Activated naive CD4-positive, alpha-beta T cell treated with anti-CD3 and anti-CD28 coated beads, Interleukin-2, amount 10 ng/mL, durations not matched to agents 7 days and 5 days (primary cell): Measurements from ENCODE around the gene PNISR.
"Not testable (repeated sequence)": the region's sequence is repeated elsewhere in the genome, so short reads cannot be mapped to it uniquely, and the experiment has no call there.

Experiments used
- CTCF ChIA-PET: fragments of 350-600 bp; sonication (Branson Sonifier 250); formaldehyde crosslinking; loops from one replicate; lab custom pipeline; 2021; ENCODE audit warnings: antibody characterized with exemption; lab: Charles Lee
- DNase-seq: peaks from one replicate; pipeline ENCODE4 v3.0.0-alpha.2; 2020
- H3K27ac Mint-ChIP-seq: one replicate; pipeline ENCODE4 v1.8.0; 2021; ENCODE audit warnings: mild to moderate bottlenecking, moderate library complexity, mixed read lengths
- H3K27me3 Mint-ChIP-seq: one replicate; pipeline ENCODE4 v1.8.0; 2021; ENCODE audit warnings: mild to moderate bottlenecking, mixed read lengths
- H3K36me3 Mint-ChIP-seq: one replicate; pipeline ENCODE4 v1.8.0; 2021; ENCODE audit warnings: mixed read lengths
- H3K4me1 Mint-ChIP-seq: one replicate; pipeline ENCODE4 v1.8.0; 2021; ENCODE audit warnings: mixed read lengths
- H3K4me3 Mint-ChIP-seq: one replicate; pipeline ENCODE4 v1.8.0; 2021; ENCODE audit warnings: mild to moderate bottlenecking, moderate library complexity, mixed read lengths
- H3K9me3 Mint-ChIP-seq: one replicate; pipeline ENCODE4 v1.8.0; 2021; ENCODE audit warnings: mixed read lengths

Gene PNISR

GRCh38 chr6:99424761-99425646 lies at the start of gene PNISR:
TSS of gene PNISR (minus strand) at chr6:99425308. CDS start at chr6:99414659, 10,649 bp downstream.
- no peaks in the 10 kb centered on the region for H3K27me3 Mint-ChIP-seq
- H3K4me1 Mint-ChIP-seq = peaks cover 60% of the 10 kb centered on the region
- peak; percentile 91 for DNase-seq
- H3K4me3 Mint-ChIP-seq = peak within 1 kb of the TSS; percentile 93
- H3K9me3 Mint-ChIP-seq = no peaks in the 10 kb centered on the region
- CTCF ChIA-PET = interaction anchor here (1.2 to 2.1 kb wide), 4 partner anchors 9 to 94 kb away, joined by 3 to 8 read pairs (median 6); no protein-coding TSS in a partner anchor
- H3K27ac Mint-ChIP-seq = peak within 1 kb of the TSS; percentile 100
- peaks cover 32% of the 10 kb centered on the region for H3K36me3 Mint-ChIP-seq

- Mint-ChIP-seq H3K4me3 (no peak overlapping the region), H3K27ac (no peak overlapping the region), H3K36me3 (peaks cover 8% of the 10 kb centered on the region), H3K9me3 (no peaks in the 10 kb centered on the region), H3K4me1 (no peaks in the 10 kb centered on the region), H3K27me3 (no peaks in the 10 kb centered on the region)
- DNase-seq = no peak
- CTCF ChIA-PET = no interaction called here
Measured at GRCh38 chr6:99473730-99474129, 48.6 kb upstream of the PNISR start.

GRCh38 chr6:99471638-99472037 lies 46.5 kb upstream of the PNISR start:
- H3K36me3 Mint-ChIP-seq = peaks cover 2% of the 10 kb centered on the region
- H3K9me3 Mint-ChIP-seq = no peaks in the 10 kb centered on the region
- no peaks in the 10 kb centered on the region for H3K4me1 Mint-ChIP-seq
- no peak overlapping the region for H3K27ac Mint-ChIP-seq
- no peak for DNase-seq
- H3K4me3 Mint-ChIP-seq = no peak overlapping the region
- CTCF ChIA-PET = no interaction called here
- H3K27me3 Mint-ChIP-seq = no peaks in the 10 kb centered on the region

- CTCF ChIA-PET = interaction anchor here (1.0 to 2.3 kb wide), 5 partner anchors 8 to 534 kb away, joined by 3 to 23 read pairs (median 3); no protein-coding TSS in a partner anchor
- H3K4me1 Mint-ChIP-seq = no peaks in the 10 kb centered on the region
- no peak for DNase-seq
- H3K27ac Mint-ChIP-seq = no peak overlapping the region
- no peaks in the 10 kb centered on the region for H3K9me3 Mint-ChIP-seq
- H3K36me3 Mint-ChIP-seq = peaks cover 3% of the 10 kb centered on the region
- H3K4me3 Mint-ChIP-seq = no peak overlapping the region
- no peaks in the 10 kb centered on the region for H3K27me3 Mint-ChIP-seq
Measured at GRCh38 chr6:99467509-99468106, 42.5 kb upstream of the PNISR start.

- H3K4me3 Mint-ChIP-seq, H3K4me1 Mint-ChIP-seq, DNase-seq, H3K27ac Mint-ChIP-seq, H3K27me3 Mint-ChIP-seq, H3K36me3 Mint-ChIP-seq: not testable (repeated sequence)
- peaks cover 11% of the 10 kb centered on the region for H3K9me3 Mint-ChIP-seq
- CTCF ChIA-PET = interaction anchor here (1.2 kb wide), 1 partner anchor 128 kb away, joined by 3 read pairs; no protein-coding TSS in a partner anchor
Measured at GRCh38 chr6:99459133-99459532, 34.0 kb upstream of the PNISR start.

GRCh38 chr6:99458319-99458718 lies 33.2 kb upstream of the PNISR start:
- Mint-ChIP-seq H3K27me3 (no peaks in the 10 kb centered on the region), H3K27ac (no peak overlapping the region), H3K36me3 (peaks cover 6% of the 10 kb centered on the region), H3K9me3 (peaks cover 14% of the 10 kb centered on the region), H3K4me3 (no peak overlapping the region), H3K4me1 (no peaks in the 10 kb centered on the region)
- CTCF ChIA-PET = no interaction called here
- DNase-seq = peak; percentile 21

- H3K4me1 Mint-ChIP-seq = no peaks in the 10 kb centered on the region
- H3K4me3 Mint-ChIP-seq = no peak overlapping the region
- peaks cover 17% of the 10 kb centered on the region for H3K9me3 Mint-ChIP-seq
- DNase-seq = no peak
- H3K27me3 Mint-ChIP-seq = no peaks in the 10 kb centered on the region
- H3K27ac Mint-ChIP-seq = no peak overlapping the region
- CTCF ChIA-PET = no interaction called here
- peaks cover 33% of the 10 kb centered on the region for H3K36me3 Mint-ChIP-seq
Measured at GRCh38 chr6:99446076-99446475, 21.0 kb upstream of the PNISR start.

GRCh38 chr6:99434702-99435530 lies 9.8 kb upstream of the PNISR start:
- Mint-ChIP-seq H3K9me3 (no peaks in the 10 kb centered on the region), H3K4me3 (no peak overlapping the region), H3K4me1 (no peaks in the 10 kb centered on the region), H3K27me3 (no peaks in the 10 kb centered on the region), H3K27ac (no peak overlapping the region), H3K36me3 (no peaks in the 10 kb centered on the region)
- CTCF ChIA-PET = interaction anchor here (1.0 to 2.1 kb wide), 3 partner anchors 9 to 13 kb away, joined by 3 to 7 read pairs (median 6); partner anchors contain the start of gene PNISR
- no peak for DNase-seq

GRCh38 chr6:99432877-99433276 lies 7.8 kb upstream of the PNISR start:
- Mint-ChIP-seq H3K9me3 (no peaks in the 10 kb centered on the region), H3K4me3 (no peak overlapping the region), H3K27ac (no peak overlapping the region), H3K4me1 (peaks cover 2% of the 10 kb centered on the region), H3K27me3 (no peaks in the 10 kb centered on the region), H3K36me3 (peaks cover 3% of the 10 kb centered on the region)
- CTCF ChIA-PET = interaction anchor here (0.6 to 2.1 kb wide), 3 partner anchors 9 to 87 kb away, joined by 3 to 7 read pairs (median 3); partner anchors contain the start of gene PNISR
- DNase-seq = no peak

- Mint-ChIP-seq H3K27ac (no peak overlapping the region), H3K4me1 (peaks cover 11% of the 10 kb centered on the region), H3K27me3 (no peaks in the 10 kb centered on the region), H3K4me3 (no peak overlapping the region), H3K36me3 (peaks cover 8% of the 10 kb centered on the region), H3K9me3 (no peaks in the 10 kb centered on the region)
- no peak for DNase-seq
- CTCF ChIA-PET = interaction anchor here (0.7 kb wide), 1 partner anchor 143 kb away, joined by 3 read pairs; no protein-coding TSS in a partner anchor
Measured at GRCh38 chr6:99431901-99432300, 6.8 kb upstream of the PNISR start.

- H3K4me1 Mint-ChIP-seq = peaks cover 38% of the 10 kb centered on the region
- CTCF ChIA-PET = interaction anchor here (1.8 kb wide), 1 partner anchor 98 kb away, joined by 5 read pairs; no protein-coding TSS in a partner anchor
Measured at GRCh38 chr6:99427988-99428387, 2.9 kb upstream of the PNISR start.

GRCh38 chr6:99426451-99426757 lies 1.3 kb upstream of the PNISR start:
- no peaks in the 10 kb centered on the region for H3K9me3 Mint-ChIP-seq
- peak overlapping the region; percentile 93 for H3K4me3 Mint-ChIP-seq
- no peak for DNase-seq
- peaks cover 52% of the 10 kb centered on the region for H3K4me1 Mint-ChIP-seq
- peak overlapping the region; percentile 100 for H3K27ac Mint-ChIP-seq
- H3K36me3 Mint-ChIP-seq = peaks cover 27% of the 10 kb centered on the region
- CTCF ChIA-PET = interaction anchor here (1.1 to 2.1 kb wide), 4 partner anchors 8 to 96 kb away, joined by 3 to 8 read pairs (median 4); no protein-coding TSS in a partner anchor
- H3K27me3 Mint-ChIP-seq = no peaks in the 10 kb centered on the region

More at GRCh38 chr6:99427988-99428387, 2.9 kb upstream of the PNISR start:
- H3K9me3 Mint-ChIP-seq = no peaks in the 10 kb centered on the region
- no peak overlapping the region for H3K4me3 Mint-ChIP-seq
- H3K36me3 Mint-ChIP-seq = peaks cover 17% of the 10 kb centered on the region
- H3K27me3 Mint-ChIP-seq = no peaks in the 10 kb centered on the region
- H3K27ac Mint-ChIP-seq = no peak overlapping the region
- DNase-seq = no peak

- CTCF ChIA-PET = interaction anchor here (1.1 to 2.1 kb wide), 4 partner anchors 9 to 95 kb away, joined by 3 to 8 read pairs (median 4); no protein-coding TSS in a partner anchor
- no peaks in the 10 kb centered on the region for H3K27me3 Mint-ChIP-seq
- peak; percentile 75 for DNase-seq
- H3K36me3 Mint-ChIP-seq = peaks cover 32% of the 10 kb centered on the region
- peaks cover 58% of the 10 kb centered on the region for H3K4me1 Mint-ChIP-seq
- peak overlapping the region; percentile 100 for H3K27ac Mint-ChIP-seq
- H3K4me3 Mint-ChIP-seq = peak overlapping the region; percentile 93
- H3K9me3 Mint-ChIP-seq = no peaks in the 10 kb centered on the region
Measured at GRCh38 chr6:99425647-99426450, 741 bp upstream of the PNISR start.
